UCSD-AML1 (cell line): ENCODE measurements around the gene TP53TG5.

ENCODE experiments used
- DNase-seq: peaks from one replicate; lab custom pipeline; 2025; ENCODE audit not compliant: unreplicated experiment; lab: John Stamatoyannopoulos, UW

TP53TG5 gene

GRCh38 chr20:45329497-45330319 lies 48.4 kb downstream of the TP53TG5 start:
- DNase-seq = no peak

- no peak for DNase-seq
Observed at GRCh38 chr20:45328451-45328850, 49.7 kb downstream of the TP53TG5 start.

- DNase-seq = no peak
Observed at GRCh38 chr20:45325371-45325770, 52.8 kb downstream of the TP53TG5 start.

GRCh38 chr20:45323731-45324130 lies 54.4 kb downstream of the TP53TG5 start:
- no peak for DNase-seq

- DNase-seq = peak; percentile 52
Observed at GRCh38 chr20:45322952-45323383, 55.2 kb downstream of the TP53TG5 start.
